Activated CD4-positive, alpha-beta T cell treated with anti-CD3 and anti-CD28 coated beads, Interleukin-2, amount 50 U/mL, for 16 hours (primary cell): ENCODE measurements around the gene ISCU.
"Not testable (repeated sequence)": the region's sequence is repeated elsewhere in the genome, so short reads cannot be mapped to it uniquely, and the experiment has no call there.

Experiments
- DNase-seq: peaks from one replicate; pipeline ENCODE4 v3.0.0-alpha.2; 2020

The ISCU gene

DNA sequence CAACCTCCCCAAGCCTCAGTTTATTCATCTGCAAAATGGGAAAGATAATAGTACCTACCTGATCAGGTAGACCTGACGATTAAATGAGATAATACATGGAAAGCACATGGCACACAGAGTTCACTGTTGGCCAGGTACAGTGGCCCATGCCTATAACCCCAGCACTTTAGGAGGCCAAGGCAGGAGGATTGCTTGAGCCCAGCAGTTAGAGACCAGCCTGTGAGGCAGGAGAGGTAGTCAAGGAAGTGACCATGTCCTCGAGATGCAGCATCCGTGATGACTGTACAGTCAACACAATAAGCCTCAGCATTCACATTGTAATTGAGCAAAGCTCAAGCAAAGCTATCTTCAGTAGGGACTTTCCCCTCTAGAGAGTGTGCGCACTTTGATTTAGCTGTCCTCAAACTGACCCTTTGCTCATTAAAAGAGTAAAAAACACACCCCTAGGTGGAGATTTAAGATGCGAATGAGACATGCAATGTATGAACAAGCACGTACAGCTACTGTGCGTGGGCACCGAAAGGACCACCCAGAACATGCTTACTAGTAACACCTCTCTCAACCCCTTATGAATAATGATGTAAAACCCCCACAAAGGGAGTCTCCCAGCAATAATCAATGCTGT, 9.9 kb downstream of the ISCU start:
- DNase-seq, result peak; percentile 38

DNA sequence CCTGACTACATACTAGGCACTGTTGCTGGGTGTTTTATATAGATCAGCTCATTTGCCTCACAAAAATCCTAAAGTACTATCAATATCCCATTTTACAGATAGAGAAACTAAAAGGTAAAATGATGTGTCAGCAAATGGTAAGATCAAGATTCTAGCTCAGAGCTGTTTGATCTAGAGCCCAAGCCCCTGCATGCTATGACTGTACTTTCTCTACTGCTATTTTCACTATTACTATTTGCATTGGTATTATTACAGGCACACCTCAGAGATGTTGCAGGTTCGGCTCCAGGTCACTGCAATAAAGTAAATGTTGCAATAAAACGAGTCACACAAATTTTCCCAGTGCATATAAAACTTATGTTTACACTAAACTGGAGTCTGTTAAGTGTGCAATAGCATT, 10.9 kb downstream of the ISCU start:
- peak; percentile 88 for DNase-seq

DNA sequence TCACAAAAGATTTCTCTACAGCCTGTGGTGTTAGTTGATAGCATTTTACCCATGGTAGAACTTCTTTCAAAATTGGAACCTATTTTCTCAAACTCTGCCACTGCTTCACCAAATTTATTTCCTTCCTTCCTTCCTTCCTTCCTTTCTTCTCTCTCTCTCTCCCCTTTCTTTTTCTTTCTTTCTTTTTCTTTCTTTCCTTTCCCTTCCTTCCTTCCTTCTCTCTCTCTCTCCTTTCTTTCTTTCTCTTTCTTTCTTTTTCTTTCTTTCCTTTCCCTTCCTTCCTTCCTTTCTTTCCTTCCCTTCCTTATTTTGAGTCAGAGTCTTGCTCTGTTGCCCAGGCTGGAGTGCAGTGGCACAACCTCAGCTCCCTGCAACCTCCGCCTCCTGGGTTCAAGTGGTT, 11.9 kb downstream of the ISCU start:
- DNase-seq, result not testable (repeated sequence)

DNA sequence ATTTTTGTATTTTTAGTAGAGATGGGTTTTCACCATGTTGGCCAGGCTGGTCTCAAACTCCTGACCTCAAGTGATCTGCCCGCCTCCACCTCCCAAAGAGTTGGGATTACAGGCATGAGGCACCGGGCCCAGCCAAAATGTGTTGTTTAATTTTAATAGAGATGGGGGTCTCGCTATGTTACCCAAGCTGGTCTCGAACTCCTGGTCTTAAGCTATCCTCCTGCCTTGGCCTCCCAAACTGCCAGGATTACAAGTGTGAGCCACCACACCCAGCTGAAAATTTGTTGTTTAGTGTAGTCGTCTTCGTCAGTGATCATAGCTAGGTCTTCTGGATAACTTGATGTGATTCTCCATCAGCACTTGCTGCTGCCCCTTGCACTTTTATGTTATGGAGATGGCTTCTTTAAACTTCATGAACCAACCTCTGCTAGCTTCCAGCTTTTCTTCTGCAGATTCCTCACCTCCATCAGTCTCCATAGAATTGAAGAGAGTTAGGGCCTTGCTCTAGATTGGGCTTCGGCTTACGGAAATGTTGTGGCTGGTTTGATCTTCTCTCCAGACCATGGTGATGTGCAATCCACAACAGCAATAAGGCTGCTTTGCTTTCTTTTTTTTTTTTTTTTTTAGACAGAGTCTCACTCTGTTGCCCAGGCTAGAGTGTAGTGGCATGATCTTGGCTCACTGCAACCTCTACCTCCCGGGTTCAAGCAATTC, 13.0 kb downstream of the ISCU start:
- no peak for DNase-seq

DNA sequence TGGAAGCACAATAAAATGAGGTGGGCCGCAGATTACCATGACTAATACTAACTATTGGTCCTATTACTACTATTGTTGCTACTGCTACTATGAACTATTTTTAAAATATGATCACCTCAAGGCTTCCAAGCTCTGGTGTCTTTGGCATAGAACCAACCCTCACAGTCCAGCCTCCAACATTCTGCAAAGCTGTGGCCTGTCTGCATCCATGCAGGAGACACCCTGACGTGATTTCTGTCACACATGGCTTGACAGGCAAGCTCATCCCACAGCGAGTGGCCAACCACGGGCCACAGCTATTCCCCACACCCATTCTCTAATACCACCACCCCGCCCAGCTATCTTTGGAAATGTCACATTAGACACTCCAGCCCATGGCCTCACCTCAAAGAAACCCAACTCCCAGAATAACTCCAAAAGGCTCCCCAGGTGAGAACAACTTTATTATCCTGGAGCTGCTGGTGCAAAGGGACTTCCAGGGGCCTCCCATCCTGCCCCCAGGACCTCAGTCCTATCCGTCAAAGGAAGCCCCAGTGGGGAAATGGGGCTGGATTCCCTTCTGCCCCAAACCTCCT, 14.4 kb downstream of the ISCU start:
- no peak for DNase-seq

DNA sequence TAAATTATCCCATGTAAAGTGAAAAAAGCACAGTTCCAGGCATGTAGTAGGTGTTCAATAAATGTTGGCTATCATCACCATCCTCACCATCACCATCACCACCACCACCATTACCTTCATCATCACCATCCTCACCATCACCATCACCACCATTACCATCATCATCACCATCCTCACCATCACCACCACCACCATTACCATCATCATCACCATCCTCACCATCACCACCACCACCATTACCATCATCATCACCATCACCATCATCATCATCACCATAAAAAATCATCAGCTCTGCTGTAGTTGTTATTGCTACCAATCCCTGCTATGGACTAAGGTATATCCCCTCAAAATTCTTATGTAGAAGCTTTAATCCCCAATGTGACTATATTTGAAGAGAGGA, 15.1 kb downstream of the ISCU start:
- DNase-seq, result no peak

DNA sequence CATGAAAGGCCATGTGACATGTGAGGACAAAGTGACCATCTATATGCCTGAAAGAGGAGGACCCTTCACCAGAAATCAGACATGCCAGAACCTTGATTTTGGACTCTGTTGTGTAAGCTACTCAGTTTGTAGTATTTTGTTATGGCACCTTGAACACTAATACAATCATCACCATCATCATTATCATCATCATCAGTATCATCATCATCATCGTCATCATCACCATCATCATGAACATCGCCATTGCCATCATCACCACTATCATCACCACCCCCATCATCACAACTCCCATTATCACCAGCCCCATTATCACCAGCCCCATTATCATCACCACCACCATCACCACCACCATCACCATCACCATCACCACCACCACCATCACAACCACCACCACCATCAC, 15.9 kb downstream of the ISCU start:
- no peak for DNase-seq

DNA sequence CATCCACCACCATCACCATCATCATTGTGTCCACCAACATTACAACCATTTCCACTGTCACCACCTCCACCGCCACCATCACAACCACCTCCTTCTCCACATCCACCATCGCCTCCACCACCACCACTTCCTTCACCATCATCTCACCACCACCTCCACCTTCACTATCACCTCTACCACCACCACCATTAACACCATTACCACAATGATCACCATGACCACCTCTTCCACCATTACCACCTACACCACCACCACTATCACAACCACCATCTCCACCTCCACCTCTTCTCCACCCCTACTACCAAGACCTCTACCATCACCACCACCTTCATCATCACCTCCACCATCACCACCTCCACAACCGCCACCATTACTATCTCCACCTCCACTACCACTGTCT, 16.4 kb downstream of the ISCU start:
- no peak for DNase-seq

DNA sequence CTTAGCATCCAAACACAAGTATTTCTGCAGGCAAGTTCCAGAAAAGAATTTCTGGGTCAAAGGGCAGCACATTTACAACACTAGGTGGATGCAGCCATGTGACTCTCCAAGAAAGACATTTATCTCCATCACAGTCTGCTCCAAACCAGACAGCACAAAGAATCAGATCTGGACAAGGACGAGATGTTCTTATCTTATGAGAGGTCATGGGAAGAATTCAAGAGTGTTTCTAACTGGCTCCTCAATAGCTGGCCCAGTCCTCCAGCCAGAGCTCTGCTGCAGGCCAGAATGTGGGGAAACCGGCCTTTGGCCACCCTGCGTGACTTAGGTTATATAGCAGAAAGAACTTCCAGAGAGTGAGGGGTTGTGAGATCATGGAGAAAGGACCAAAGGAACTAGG, 18.1 kb downstream of the ISCU start:
- DNase-seq, result no peak

DNA sequence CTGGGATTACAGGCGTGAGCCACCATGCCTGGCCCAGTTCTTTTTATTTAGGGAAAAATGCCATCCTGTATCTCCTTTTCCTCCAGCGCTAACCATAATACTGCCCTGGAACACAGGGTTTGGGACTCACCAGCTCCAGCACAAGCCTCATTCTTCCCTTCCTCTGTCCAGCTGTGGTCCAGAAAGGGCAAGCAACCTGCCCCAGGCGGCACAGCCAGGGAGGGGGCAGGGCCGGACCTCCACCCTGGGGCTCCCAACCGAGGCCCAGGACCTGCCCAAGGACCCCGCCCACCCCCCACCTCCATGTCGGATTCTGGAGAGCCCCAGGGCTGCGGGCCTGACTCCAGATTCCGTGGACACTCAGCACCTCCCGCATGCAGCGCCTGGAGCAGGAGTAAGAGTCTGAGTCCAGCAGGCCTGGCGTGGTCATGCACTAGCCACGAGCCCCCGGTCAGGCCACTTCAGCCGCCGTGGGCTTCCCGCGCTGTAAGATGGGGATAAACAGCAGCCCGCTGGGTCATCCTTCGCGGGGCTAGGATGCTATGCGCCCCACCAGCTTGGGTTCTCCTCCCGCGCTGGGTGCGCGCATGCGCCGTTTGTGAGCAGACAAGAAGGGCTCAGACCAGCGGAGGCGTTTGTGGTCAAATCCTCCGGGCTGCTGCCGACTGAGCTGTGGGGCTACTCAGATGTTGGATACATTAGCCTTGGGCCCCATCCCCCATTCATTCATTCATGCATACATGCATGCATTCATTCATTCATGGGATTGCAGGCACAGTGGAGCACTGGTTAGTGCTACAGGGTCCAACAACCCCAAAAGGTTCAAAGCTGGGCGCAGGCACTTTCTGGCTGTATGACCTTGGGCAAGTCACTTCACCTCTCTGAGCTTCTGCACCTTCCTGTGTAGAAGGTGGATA, 19.2 kb downstream of the ISCU start:
- no peak for DNase-seq

DNA sequence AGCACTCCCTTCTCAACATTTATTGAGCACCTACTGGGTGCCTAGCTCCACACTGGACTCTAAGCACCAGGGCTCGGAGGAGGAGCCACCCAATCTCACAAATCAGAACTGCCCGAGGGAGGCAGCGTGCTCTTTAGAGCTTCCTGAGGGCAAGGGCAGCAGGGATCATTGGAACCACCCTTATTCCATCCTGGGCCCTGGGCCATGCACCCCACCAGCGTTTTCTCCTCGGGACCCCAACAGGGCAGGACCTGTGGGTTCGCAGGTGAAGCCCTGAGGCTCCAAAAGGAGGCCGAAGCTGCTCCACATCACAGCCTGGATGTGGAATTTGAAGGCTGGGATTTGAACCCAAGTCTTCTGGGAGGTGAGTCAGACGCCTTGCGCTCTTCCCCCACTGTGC, 20.1 kb downstream of the ISCU start:
- no peak for DNase-seq

DNA sequence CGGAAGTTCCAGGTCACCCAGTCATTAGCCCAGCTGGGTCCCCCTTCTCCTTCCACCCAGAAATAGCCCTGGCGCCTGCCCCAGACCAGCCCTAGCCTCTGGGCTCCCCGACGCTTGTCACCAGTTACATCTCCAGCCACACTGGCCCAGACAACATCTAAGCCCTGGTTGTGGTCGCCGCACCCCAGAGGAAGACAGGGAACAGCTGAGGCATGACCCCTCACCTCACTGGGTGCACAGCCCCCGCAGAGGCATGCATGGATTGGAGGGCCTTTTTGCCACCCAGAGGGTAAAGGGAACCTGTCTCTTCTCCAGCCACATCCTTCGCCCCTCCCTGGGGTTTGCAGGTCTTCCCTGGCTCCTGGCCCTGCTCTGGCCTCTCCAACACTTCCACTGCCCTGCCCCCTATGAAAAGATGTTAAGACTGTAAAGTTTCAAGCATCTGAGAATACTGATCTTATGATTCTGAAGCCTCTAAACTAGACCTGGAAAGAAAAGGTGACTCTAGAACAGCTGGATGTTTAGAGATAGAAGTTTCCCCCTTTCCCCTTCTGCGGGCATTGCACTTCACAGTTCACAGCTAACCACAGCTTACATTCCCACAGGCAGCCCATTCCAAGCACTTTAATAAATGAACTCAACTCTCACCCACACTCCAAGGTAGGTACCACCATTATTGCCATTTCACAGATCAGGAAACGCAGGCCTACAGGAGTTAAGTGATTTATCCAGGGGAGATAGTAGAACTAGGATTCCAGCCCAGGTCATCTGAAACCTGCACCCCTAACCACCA, 20.8 kb downstream of the ISCU start:
- no peak for DNase-seq

DNA sequence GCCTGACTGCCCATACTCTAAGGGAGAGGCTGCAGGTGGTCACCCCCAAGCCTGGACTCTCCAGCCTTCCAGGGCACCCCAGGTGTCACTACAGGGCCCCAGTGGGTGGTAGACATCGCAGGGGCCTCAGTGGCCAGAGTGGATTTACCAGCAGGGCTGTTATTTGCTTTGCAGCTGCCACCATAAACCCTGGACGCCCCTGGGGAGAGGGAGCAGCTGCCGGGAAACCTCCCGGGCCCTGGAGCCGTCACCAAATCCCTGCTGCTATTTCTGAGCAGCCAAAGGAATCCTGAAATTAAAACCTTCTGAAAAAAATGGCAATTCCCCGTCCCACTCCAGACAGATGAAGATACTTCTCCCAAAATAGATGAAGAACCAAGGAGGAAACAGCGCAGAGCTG, 21.6 kb downstream of the ISCU start:
- DNase-seq, result no peak

DNA sequence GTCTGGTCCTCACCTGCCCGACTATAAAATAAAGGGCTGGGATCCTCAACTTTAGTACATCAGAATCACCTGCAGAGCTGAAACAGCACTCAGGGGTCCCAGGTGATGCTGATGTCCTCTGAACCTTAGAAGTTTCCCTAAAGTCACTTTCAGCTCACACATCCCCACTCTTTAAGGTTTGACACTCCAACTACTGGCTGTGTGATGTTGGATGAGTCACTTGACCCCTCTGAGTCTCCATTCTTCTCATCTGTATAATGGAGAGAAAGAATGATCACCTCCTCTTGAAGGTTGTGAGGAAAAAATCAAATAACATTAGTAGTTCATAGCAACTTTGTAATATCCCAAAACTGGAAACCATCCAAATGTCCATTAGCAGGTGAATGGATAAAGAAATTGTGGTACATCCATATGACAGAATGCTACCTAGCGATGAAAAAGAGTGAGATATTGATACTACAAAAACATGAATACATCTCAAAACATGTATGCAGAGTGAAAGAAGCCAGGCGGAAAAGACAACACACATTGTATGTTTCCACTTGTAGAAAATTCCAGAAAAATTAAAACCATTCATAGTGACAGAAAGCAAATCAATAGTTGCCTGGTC, 22.2 kb downstream of the ISCU start:
- no peak for DNase-seq

DNA sequence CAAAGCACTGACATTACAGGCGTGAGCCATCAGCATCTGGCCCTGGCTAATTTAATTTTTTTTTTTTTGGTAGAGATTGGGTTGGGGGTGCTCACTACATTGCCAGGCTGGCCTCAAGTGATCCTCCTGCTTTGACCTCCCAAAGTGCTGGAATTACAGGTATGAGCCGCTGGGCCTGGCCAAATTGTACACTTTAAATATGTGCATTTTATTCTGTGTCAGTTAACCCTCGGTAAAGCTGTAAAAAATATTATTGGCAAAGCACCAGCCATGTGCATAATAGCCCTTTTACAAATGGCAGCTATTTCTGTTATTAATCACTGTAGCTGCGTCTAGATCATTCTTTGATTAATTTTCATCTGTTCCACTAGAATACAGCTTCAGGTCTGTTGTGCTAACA, 23.5 kb downstream of the ISCU start:
- no peak for DNase-seq

DNA sequence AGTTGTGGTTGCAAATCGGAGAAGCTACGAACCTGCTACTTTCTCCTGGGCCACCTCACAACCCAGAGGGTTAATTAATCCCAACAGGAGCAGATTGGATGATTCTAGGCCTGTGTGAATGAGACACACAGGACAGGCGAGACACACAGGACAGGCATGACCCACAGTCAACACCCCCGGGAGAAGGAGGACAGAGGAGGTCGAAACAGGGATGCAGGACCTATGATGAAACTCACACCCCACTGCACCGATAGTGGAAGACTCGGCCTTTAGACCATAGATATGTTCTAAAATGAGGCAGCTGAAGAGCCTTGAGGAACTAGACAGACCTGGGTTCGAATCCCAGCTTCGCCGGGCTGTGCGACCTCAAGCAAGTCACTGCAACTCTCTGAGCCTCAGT, 23.9 kb downstream of the ISCU start:
- no peak for DNase-seq

DNA sequence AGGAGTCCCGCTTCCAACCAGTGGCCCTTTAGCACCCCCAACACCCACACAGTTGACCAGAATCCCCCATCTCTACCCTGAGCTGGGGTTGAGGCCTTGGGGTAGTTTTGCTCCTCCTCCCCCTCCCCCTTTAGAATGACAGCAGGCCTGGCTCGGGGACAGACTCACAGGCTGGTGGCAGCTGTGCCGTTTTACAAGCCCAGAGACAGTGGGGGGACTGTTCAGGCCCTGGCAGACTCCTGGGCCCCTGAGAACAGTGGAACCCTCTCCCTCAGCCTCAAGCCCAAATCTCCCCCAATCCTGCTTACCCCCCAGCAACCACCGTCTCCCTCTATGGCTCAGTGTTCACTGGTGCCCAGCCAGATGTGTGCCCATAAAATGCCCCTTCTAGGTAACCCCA, 25.4 kb downstream of the ISCU start:
- DNase-seq, result no peak

DNA sequence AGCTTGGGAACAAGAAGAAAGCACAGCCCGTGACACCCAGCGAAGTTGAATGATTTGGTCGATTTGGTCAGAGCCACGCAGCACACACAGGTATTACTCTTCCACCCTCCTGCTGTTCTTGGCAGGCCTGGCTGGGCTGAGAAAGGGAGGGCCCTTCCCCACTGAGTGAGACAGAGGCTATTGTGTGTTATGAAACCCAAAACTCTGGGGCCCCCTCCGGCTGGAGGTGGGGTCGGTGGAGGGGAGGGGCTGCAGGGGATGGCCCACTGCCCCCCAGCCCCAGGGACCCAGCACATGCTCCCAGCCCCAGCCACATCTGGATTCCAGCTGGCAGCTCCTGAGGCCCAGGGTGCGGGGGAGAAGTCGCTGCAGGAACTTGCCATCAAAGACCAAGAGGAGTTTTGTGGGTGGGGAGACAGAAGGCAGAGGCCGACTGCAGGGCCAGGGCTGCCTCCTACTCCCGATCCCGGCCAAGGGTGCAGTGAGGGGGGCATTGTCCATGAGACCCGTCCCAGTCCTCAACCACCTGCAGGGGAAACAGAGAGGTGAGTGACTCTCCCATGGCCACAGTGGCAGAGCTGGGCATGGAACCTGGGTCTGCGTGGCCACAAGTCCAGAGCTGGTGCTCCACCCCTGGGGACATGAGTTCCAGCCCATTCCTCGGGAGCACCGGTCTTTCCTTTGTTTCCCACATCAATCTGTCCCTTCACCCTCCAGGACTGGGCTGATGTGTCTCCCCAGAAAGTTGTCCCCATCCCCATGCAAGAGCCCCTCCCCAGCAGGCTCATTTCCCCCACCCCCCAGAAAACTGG, 26.8 kb downstream of the ISCU start:
- DNase-seq, result no peak

DNA sequence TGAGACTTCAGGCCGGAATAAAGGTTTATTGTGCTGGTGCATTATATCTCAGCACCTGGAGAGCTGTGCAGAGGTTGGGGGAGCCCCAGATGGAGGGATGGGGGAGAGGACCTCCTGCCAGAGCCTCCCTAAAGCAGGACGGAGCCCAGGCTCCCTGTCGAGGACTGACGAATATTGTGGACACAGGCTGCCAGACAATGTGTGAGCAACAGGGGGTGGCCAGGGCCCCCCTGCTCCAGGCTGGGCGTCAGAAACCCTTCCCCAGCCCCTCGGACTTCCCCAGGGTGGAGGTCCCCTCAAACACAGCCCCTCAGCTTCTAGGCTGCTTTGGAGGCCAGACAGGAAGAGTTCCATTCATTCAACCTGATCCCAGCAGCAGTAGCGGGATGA, 27.4 kb downstream of the ISCU start:
- DNase-seq, result no peak

DNA sequence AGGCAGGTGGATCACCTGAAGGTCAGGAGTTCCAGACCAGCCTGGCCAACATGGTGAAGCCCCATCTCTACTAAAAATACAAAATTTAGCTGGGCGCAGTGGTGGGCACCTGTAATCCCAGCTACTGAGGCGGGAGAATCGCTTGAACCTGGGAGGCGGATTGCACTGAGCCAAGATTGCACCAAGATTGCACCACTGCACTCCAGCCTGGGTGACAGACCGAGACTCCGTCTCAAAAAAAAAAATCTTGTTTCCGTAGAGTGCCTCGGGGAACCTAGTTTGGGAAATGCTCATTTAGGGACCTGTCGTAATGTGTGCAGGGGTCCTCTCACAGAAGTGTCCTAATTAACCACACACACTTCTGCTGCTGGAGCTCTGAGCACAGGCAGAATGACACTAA, 28.1 kb downstream of the ISCU start:
- DNase-seq, result not testable (repeated sequence)

DNA sequence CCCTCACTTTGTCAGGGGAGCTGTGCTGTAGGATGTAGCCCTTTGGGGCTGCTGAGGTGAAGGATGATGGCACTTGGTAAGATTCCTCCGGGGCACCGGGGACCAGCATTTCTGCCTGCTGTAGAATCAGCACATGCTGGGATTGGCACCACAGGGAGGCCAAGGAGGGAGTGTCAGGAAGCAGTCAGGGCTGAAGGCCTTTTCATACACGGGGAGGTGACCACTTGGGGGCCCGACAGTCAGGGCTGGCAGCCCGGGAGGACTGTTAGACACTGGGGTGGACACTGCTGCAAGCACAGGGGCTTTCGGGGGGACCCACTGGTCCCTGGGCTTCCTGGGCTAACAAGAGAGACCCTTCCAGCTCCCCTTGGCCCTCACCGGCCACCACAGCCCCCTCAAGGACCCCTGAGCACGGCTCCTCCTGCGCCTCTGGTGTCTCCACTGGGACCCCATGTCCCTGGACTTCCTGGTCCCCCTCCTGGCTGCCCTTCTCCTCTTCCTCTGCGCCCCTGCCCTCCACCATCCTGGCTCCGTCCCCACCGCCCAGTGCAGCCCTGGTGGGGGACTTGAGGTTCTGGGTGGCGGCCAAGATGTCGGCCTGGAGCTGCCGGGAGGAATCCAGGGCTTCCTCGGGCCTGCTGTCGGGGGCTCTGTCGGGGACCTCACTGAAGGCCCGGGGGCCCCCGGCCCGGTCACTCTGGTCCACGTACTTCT, 29.0 kb downstream of the ISCU start:
- DNase-seq, result no peak
